LNCaP clone FGC (cell line): Measurements from ENCODE around the gene JAM3.

ENCODE experiments used
- DNase-seq: peaks from one replicate; pipeline ENCODE4 v3.0.0-alpha.2; 2011; ENCODE audit warnings: low read depth
- H3K4me3 ChIP-seq: 2 replicates; pipeline ENCODE4 v1.5.1; 2011; ENCODE audit warnings: mild to moderate bottlenecking, low read depth, low read length, control low read depth
- CTCF ChIP-seq: IDR thresholded peaks from 2 replicates; pipeline ENCODE4 v1.5.1; 2012; ENCODE audit warnings: mild to moderate bottlenecking; ENCODE audit not compliant: control insufficient read depth, insufficient read depth; ENCODE audit errors: extremely low read depth

JAM3 gene

GRCh38 chr11:134155456-134155855 is 86.6 kb downstream of the JAM3 start:
- DNase-seq: no peak
- TF ChIP-seq CTCF: no peak

GRCh38 chr11:134155946-134156865 is 87.3 kb downstream of the JAM3 start:
- no peak for TF ChIP-seq CTCF

More at GRCh38 chr11:134155456-134155855, 86.6 kb downstream of the JAM3 start:
- no peak overlapping the region for H3K4me3 ChIP-seq

GRCh38 chr11:134157451-134157850 is 88.6 kb downstream of the JAM3 start:
- no peak overlapping the region for H3K4me3 ChIP-seq
- no peak for TF ChIP-seq CTCF
- DNase-seq: peak; percentile 18

More at GRCh38 chr11:134155946-134156865, 87.3 kb downstream of the JAM3 start:
- H3K4me3 ChIP-seq: no peak overlapping the region
- no peak for DNase-seq

GRCh38 chr11:134158023-134158422 is 89.2 kb downstream of the JAM3 start:
- no peak for TF ChIP-seq CTCF

GRCh38 chr11:134159652-134160051 is 90.8 kb downstream of the JAM3 start:
- DNase-seq: no peak
- H3K4me3 ChIP-seq: no peak overlapping the region
- TF ChIP-seq CTCF: no peak

More at GRCh38 chr11:134158023-134158422, 89.2 kb downstream of the JAM3 start:
- no peak for DNase-seq
- no peak overlapping the region for H3K4me3 ChIP-seq

GRCh38 chr11:134164490-134165370 is 95.9 kb downstream of the JAM3 start:
- no peak for TF ChIP-seq CTCF
- no peak for DNase-seq
- no peak overlapping the region for H3K4me3 ChIP-seq
